ENCODE measurements around the gene GATB.

Gene GATB

DNA sequence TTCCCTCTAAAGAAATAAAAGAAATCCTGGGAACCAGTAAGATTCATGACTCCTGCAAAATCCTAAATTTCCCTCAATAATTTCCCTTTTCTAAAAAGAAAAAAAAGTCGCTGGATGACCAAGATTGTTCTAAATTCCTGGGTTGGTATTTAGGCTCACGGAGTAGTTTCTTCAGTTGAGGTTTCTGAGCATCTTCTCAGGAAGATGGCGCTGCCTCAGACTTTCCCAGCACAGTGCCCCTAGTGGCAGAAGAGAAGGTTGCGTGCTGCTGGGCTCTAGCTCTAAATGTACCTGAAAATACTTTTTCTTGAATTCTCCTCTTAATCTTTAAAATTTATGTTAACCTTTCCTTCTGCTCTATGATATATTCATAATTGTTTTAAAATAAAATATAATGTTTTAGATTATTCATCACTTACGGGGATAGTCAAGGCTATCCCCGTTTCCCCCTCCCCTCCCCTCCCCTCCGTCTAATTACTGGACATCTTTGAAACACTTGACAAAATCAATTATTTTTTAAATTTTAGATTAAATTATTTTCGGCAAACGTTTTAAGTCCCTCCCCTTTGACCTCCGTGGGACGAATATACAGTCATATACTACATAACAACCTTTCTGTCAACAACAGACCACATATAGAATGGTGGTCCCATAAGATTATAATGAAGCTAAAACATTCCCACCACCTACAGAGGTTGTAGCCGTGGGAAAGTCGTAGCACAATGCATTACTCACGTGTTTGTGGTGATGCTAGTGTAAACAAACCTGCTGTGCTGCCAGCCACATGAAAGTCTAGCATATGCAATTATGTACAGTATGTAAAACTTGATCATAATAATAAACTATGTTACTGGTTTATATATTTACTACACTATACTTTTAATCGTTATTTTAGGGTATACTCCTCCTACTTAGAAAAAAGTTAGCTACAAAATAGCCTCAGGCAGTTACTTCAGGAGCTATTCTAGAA, 41.0 kb upstream of the GATB start:
- Histone ChIP-seq H3K4me3 (replicated peaks; ENCODE audit: low read depth, low read length) (no peak overlapping the region), H3K36me3 (ENCODE audit: control insufficient read depth, insufficient read depth, low read length) (no peaks in the 10 kb centered on the region), H3K27me3 (replicated peaks; ENCODE audit: control insufficient read depth, insufficient read depth, low read length) (no peaks in the 10 kb centered on the region)
- no peak for DNase-seq (ENCODE audit: extremely low read depth, insufficient read length)
- TF ChIP-seq, protein P1, sequence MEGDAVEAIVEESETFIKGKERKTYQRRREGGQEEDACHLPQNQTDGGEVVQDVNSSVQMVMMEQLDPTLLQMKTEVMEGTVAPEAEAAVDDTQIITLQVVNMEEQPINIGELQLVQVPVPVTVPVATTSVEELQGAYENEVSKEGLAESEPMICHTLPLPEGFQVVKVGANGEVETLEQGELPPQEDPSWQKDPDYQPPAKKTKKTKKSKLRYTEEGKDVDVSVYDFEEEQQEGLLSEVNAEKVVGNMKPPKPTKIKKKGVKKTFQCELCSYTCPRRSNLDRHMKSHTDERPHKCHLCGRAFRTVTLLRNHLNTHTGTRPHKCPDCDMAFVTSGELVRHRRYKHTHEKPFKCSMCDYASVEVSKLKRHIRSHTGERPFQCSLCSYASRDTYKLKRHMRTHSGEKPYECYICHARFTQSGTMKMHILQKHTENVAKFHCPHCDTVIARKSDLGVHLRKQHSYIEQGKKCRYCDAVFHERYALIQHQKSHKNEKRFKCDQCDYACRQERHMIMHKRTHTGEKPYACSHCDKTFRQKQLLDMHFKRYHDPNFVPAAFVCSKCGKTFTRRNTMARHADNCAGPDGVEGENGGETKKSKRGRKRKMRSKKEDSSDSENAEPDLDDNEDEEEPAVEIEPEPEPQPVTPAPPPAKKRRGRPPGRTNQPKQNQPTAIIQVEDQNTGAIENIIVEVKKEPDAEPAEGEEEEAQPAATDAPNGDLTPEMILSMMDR (IDR thresholded peaks at IDR 0.05; ENCODE audit: insufficient read depth, low read length, poor library complexity, severe bottlenecking), result peak; percentile 95

DNA sequence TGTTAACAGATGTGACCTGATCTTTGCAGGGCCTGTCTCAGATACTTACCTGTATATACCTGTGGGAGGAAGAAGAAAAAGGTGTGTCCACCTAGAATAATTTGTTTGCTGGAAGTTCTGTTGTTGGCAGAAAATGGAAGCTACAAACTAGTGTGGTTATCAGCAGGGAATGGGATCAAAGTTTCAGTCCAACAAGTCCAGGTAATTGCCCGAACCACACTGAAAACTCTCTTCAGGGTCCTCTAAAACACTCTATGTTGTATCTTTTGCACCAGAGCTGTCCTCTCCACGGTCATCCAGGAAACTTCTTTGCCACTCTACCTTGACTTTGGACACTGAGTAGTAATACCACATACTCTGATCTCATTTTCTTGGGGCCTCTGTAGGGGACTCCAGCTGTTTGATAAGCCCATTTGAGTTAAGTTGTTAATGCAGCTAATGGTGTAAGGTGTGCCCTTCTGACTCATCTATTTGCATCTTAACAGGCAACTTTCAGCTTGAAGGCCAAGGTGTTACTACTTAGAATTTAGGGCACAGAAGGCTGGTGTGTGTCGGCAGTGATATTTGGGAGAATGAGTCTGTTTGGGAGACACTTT, 38.7 kb upstream of the GATB start:
- TF ChIP-seq, protein P1 (IDR thresholded peaks at IDR 0.05; ENCODE audit: insufficient read depth, low read length, poor library complexity, severe bottlenecking), result no peak
- H3K4me3 ChIP-seq (replicated peaks; ENCODE audit: low read depth, low read length), result no peak overlapping the region

DNA sequence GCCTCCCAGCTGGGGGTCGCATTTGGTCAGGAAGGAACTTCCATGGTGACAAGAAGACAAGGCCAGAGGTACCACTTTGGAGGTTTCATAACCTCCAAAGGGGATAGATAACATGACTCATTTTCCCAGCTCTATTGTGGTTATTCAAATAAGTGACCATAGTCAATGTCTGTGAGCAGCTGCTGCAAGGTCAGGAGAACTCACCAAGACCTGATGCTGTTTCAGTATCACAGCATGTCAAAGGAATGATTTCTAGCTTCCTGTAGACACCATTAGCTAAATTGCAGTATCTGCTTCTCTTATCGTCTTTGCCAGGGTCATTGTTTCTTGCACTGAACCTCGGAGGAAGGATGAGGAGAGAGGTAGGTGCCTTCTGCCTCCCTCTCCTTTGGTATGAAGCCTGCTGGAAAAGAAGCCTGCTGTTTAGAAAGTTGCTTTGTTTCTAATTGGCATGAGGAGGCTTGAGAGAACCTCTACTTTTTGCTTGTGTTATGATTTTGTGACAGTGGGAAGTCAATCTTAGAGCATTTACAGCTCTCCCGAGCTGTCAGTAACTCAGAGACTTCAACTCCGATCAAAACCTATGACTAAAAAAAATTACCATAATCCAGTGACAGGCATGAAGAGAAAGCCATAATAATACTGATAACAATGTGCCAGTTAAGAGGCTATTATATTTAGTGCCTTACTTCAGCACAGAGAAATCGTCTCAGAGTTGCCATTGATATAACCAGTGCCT, 38.0 kb upstream of the GATB start:
- peak; percentile 49 for DNase-seq (ENCODE audit: extremely low read depth, insufficient read length)
- TF ChIP-seq, protein P1 (IDR thresholded peaks at IDR 0.05; ENCODE audit: insufficient read depth, low read length, poor library complexity, severe bottlenecking), result no peak
- Histone ChIP-seq H3K4me3 (replicated peaks; ENCODE audit: low read depth, low read length) (no peak overlapping the region), H3K36me3 (ENCODE audit: control insufficient read depth, insufficient read depth, low read length) (no peaks in the 10 kb centered on the region), H3K27me3 (replicated peaks; ENCODE audit: control insufficient read depth, insufficient read depth, low read length) (no peaks in the 10 kb centered on the region)

More for the DNA sequence above, 38.7 kb upstream of the GATB start:
- Histone ChIP-seq H3K27me3 (replicated peaks; ENCODE audit: control insufficient read depth, insufficient read depth, low read length) (no peaks in the 10 kb centered on the region), H3K36me3 (ENCODE audit: control insufficient read depth, insufficient read depth, low read length) (no peaks in the 10 kb centered on the region)
- DNase-seq (ENCODE audit: extremely low read depth, insufficient read length), result peak; percentile 29

DNA sequence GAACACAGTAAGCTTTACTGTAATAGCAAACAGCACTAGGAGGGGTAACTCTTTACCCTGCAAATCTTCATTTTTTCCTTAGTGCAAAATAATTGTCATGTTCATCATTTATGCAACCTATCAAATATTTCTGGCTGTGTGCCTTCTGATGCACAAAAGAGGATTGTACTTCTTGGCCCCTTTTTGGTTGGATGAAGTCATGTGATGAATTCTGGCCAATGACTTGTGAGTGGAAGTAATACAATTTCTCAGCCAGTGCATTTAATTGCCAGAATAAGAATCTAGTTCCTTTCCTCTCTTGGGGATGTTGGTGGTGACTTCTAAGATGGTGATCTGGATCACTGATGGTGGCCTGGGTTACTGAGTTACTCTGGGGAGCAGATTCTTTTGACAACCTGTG, 37.0 kb upstream of the GATB start:
- DNase-seq (ENCODE audit: extremely low read depth, insufficient read length), result no peak
- H3K36me3 ChIP-seq (ENCODE audit: control insufficient read depth, insufficient read depth, low read length), result no peaks in the 10 kb centered on the region
- H3K27me3 ChIP-seq (replicated peaks; ENCODE audit: control insufficient read depth, insufficient read depth, low read length), result no peaks in the 10 kb centered on the region
- H3K4me3 ChIP-seq (replicated peaks; ENCODE audit: low read depth, low read length), result no peak overlapping the region
- TF ChIP-seq, protein P1 (IDR thresholded peaks at IDR 0.05; ENCODE audit: insufficient read depth, low read length, poor library complexity, severe bottlenecking), result no peak

GRCh38 chr4:151797131-151797530, 36.3 kb upstream of the GATB start:
- DNase-seq (ENCODE audit: extremely low read depth, insufficient read length), result no peak
- H3K27me3 ChIP-seq (replicated peaks; ENCODE audit: control insufficient read depth, insufficient read depth, low read length), result no peaks in the 10 kb centered on the region
- no peak overlapping the region for H3K4me3 ChIP-seq (replicated peaks; ENCODE audit: low read depth, low read length)
- TF ChIP-seq, protein P1 (IDR thresholded peaks at IDR 0.05; ENCODE audit: insufficient read depth, low read length, poor library complexity, severe bottlenecking), result no peak
- H3K36me3 ChIP-seq (ENCODE audit: control insufficient read depth, insufficient read depth, low read length), result no peaks in the 10 kb centered on the region
